ENCODE data around the gene LCORL.

GRCh38 chr4:17898553-17899055 lies 123.0 kb downstream of the LCORL start:
- TF ChIP-seq CTCF (IDR thresholded peaks at IDR 0.05) (no peak), POLR2A (IDR thresholded peaks at IDR 0.05) (no peak)

Data from thyroid gland (tissue), 4 donors.